Adrenal gland (tissue), 12 donors: Measurements from ENCODE around the gene PHF3. TPM values are rescaled to one million over a fixed set of nuclear protein-coding genes. Genes with fewer than 3 reads are reported as not detected.
A peak's percentile ranks its signal among the peaks of the same experiment; 100 is the strongest.

ENCODE experiments used
- DNase-seq, 7 donors: peaks; one replicate each; pipeline ENCODE4 v3.0.0-alpha.2; 2019 to 2020
- H3K27ac ChIP-seq, 5 donors: fragments of 200-600 bp; sonication (generic) in 4 of 5; 1 replicate in 3 of 5; 2 replicates in 2 of 5; pipeline versions ENCODE4 v1.5.1 to v1.8.0; 2016 to 2020; ENCODE audit warnings: mild to moderate bottlenecking in 1 of 5
- H3K27me3 ChIP-seq: fragments of 200-600 bp; 2 replicates; pipeline ENCODE4 v1.8.0; 2021
- H3K36me3 ChIP-seq, 2 donors: fragments of 200-600 bp; replicated peaks in 1 of 2; 1 replicate in 1 of 2; 2 replicates in 1 of 2; pipeline versions ENCODE4 v1.5.1 to v1.8.0; 2018 to 2022
- H3K4me1 ChIP-seq, 2 donors: fragments of 200-600 bp; replicated peaks in 1 of 2; 1 replicate in 1 of 2; 2 replicates in 1 of 2; pipeline versions ENCODE4 v1.5.1 to v1.8.0; 2018 to 2021
- H3K4me3 ChIP-seq, 4 donors: fragments of 200-600 bp; sonication (generic) in 3 of 4; one replicate each; pipeline ENCODE4 v1.5.1; 2016 to 2018
- H3K9me3 ChIP-seq, 3 donors: fragments of 200-600 bp; sonication (generic) in 1 of 3; replicated peaks in 1 of 3; 1 replicate in 2 of 3; 2 replicates in 1 of 3; pipeline versions ENCODE4 v1.5.1 to v1.8.0; 2016 to 2021
- POLR2A ChIP-seq, 2 donors: fragments of 450-650 bp; IDR thresholded peaks; one replicate each; pipeline ENCODE4 v1.6.1; 2017; ENCODE audit warnings: antibody characterized with exemption in 2 of 2, mild to moderate bottlenecking in 2 of 2, moderate library complexity in 1 of 2
- WGBS, 4 donors: extraction: QIAGEN DNeasy Blood & Tissue Kit in 2 of 4; methylation state at CpG; one replicate each; pipeline versions ENCODE4 v1.1.5 to v1.1.7; 2013 to 2017; 5-methylcytosine and 5-hydroxymethylcytosine counted together
- intact Hi-C, 2 donors: fragments of 100-400 bp; cut with DNase I; formaldehyde crosslinking; loops; one replicate each; pipeline versions ENCODE4 v1.14.1 to v1.15.0; 2022 to 2023
- polyA plus RNA-seq, 3 donors: library from polyadenylated mRNA; stranded (reverse); fragments of 200-250 nt in 2 of 3; fragments of 350-450 nt in 1 of 3; fragmentation: Illumina TruSeq in 1 of 3; extraction: RNeasy Lipid Tissue Mini Kit (QIAGEN cat#74804) in 1 of 3; gene quantifications; one replicate each; pipeline ENCODE4 v1.2.3, GENCODE V29; 2013 to 2014
- total RNA-seq, 9 donors: library from RNA; depleted of rRNA in 4 of 9; stranded (reverse); fragments of >200 nt in 4 of 9; fragments of 120-200 nt in 1 of 9; fragmentation: NEBNext Ultra II Directional in 1 of 9; extraction: Animal tissue kit (Norgen Biotek cat#: 25700) in 1 of 9; gene quantifications; one replicate each; pipeline versions ENCODE4 v1.1.0 to v1.2.4, GENCODE V29; 2013 to 2023
- TF ChIP-seq, protein P1 (sequence below), 6 experiments: fragments of 450-650 bp in 4 of 6; fragments of 200-600 bp in 2 of 6; sonication (generic) in 1 of 6; IDR thresholded peaks; 1 replicate in 5 of 6; 2 replicates in 1 of 6; pipeline versions ENCODE4 v1.5.1 to v1.8.0; 2016 to 2021; ENCODE audit warnings: antibody characterized with exemption in 6 of 6, mild to moderate bottlenecking in 2 of 6, moderate library complexity in 1 of 6
- donor health status: healthy with polysubstance abuse.
- donor health status: Bipolar disorder and iron deficiency.
- donor health status: DM: yes; HTN: yes; CAD: no.
- donor health status: DM: no; HTN: no; CAD: no.
- donor health status: DM: no; HTN: no; CAD: no.
- donor health status: DM: yes; HTN: yes; CAD: no.

The PHF3 gene
- total and polyA plus RNA-seq, 12 donors = 9.7 to 104 (median 57.0) TPM

DNA sequence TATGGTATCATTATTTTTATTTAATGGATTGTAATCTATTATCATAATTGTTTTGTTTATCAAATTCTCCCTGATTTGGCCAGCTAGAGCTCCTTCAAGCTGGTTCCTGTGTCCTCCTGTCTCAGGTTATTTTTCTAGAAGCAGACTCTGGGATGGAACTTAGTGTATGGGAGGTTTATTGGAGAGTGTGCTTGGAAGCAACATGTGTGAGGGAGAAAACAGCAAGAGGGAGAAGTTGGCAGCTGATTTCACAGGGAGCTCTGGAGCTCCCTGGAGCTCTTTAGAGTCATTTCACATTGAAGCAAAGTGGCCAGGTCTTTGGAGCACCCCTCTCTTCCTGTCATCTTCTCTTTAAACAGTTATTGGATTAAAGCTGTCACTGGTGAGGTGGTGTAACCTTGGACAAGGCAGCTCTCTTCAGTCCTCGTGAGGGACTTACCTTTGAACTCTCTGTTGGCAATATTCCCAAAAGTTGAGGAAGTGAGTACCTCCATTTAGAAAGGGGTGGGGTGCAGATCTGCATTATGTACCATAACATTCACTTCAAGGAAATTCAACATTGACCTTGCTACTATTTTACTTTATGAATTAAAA is 103.6 kb downstream of the PHF3 start:
- 0 to 27% (median 20%) methylated on average over 1 of the region's 1 CpG for WGBS, 4 donors
- TF ChIP-seq POLR2A (IDR thresholded peaks at IDR 0.05) = no peak
- TF ChIP-seq, protein P1, sequence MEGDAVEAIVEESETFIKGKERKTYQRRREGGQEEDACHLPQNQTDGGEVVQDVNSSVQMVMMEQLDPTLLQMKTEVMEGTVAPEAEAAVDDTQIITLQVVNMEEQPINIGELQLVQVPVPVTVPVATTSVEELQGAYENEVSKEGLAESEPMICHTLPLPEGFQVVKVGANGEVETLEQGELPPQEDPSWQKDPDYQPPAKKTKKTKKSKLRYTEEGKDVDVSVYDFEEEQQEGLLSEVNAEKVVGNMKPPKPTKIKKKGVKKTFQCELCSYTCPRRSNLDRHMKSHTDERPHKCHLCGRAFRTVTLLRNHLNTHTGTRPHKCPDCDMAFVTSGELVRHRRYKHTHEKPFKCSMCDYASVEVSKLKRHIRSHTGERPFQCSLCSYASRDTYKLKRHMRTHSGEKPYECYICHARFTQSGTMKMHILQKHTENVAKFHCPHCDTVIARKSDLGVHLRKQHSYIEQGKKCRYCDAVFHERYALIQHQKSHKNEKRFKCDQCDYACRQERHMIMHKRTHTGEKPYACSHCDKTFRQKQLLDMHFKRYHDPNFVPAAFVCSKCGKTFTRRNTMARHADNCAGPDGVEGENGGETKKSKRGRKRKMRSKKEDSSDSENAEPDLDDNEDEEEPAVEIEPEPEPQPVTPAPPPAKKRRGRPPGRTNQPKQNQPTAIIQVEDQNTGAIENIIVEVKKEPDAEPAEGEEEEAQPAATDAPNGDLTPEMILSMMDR (IDR thresholded peaks at IDR 0.05) = no peak
- DNase-seq = no peak
- Histone ChIP-seq H3K9me3 (no peaks in the 10 kb centered on the region), H3K36me3 (no peaks in the 10 kb centered on the region), H3K27ac (no peak overlapping the region), H3K4me3 (no peak overlapping the region), H3K4me1 (peaks cover 0 to 6% of the 10 kb centered on the region in 2 donors), H3K27me3 (no peaks in the 10 kb centered on the region)
- intact Hi-C loops = no loop called here

DNA sequence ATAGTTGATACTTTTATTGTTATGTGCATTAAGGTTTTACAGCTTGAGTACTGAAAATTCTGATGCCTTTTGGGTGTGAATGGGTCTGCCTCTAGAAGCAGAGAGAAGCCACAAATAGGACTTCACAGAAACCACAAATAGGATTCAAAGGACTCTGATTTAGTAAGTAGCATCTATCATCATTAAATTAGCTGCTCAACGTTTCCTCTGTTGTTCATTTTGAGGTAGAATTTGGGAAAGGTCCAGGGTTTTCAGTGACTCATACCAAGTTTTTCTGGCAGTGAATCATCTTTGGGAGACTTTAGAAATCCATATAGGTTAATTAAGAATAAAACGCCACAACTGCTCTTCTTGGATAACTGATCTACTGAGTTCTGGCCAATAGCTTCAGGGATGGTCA is 105.1 kb downstream of the PHF3 start:
- intact Hi-C loops = no loop called here
- no peak overlapping the region for H3K4me3 ChIP-seq
- H3K36me3 ChIP-seq = no peaks in the 10 kb centered on the region
- peaks cover 0 to 6% of the 10 kb centered on the region in 2 donors for H3K4me1 ChIP-seq
- no peak overlapping the region for H3K27ac ChIP-seq
- 20 to 22% (median 22%) methylated on average over 2 of the region's 2 CpGs for WGBS, 4 donors
- peak in 3 of 7 donors; percentile 8 to 20 (median 15) for DNase-seq
- H3K9me3 ChIP-seq = no peaks in the 10 kb centered on the region
- no peaks in the 10 kb centered on the region for H3K27me3 ChIP-seq
- TF ChIP-seq, protein P1 (IDR thresholded peaks at IDR 0.05) = no peak
- TF ChIP-seq POLR2A (IDR thresholded peaks at IDR 0.05) = no peak

DNA sequence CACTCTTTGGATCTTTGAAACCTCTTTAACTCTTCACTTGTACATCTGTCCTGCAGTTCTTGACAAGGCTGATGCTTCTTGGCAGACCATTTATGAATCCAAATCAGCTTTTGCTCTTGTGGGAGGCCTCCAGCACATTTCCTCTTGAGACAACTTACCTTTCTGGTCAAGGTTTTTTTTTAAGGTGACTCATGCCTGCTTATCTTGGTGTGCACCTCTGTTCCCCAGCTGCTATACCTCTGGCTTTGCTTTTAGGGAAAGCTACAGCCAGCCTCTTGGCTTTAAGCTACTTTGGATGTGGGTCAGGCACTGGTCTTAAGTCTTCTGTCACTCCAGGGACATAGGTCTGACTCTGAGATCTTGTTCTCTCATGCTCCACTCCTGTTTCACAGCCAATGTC is 106.5 kb downstream of the PHF3 start:
- Histone ChIP-seq H3K4me3 (no peak overlapping the region), H3K27me3 (no peaks in the 10 kb centered on the region), H3K4me1 (peaks cover 0 to 6% of the 10 kb centered on the region in 2 donors), H3K36me3 (no peaks in the 10 kb centered on the region), H3K9me3 (no peaks in the 10 kb centered on the region), H3K27ac (no peak overlapping the region)
- TF ChIP-seq POLR2A (IDR thresholded peaks at IDR 0.05) = no peak
- TF ChIP-seq, protein P1 (IDR thresholded peaks at IDR 0.05) = no peak
- no peak for DNase-seq
- intact Hi-C loops = no loop called here

- no peak for DNase-seq
- no peak overlapping the region for H3K4me3 ChIP-seq
- intact Hi-C loops = no loop called here
- no peak overlapping the region for H3K27ac ChIP-seq
- H3K9me3 ChIP-seq = no peaks in the 10 kb centered on the region
- TF ChIP-seq POLR2A (IDR thresholded peaks at IDR 0.05) = no peak
- TF ChIP-seq, protein P1 (IDR thresholded peaks at IDR 0.05) = no peak
- H3K27me3 ChIP-seq = no peaks in the 10 kb centered on the region
- H3K4me1 ChIP-seq = peaks cover 0 to 6% of the 10 kb centered on the region in 2 donors
- no peaks in the 10 kb centered on the region for H3K36me3 ChIP-seq
These were observed 108.1 kb downstream of the PHF3 start for GRCh38 chr6:63743691-63744090.
